Esophagus squamous epithelium (tissue), 4 donors: ENCODE measurements around the gene NKX2-3.

Source experiments
- CTCF ChIP-seq, 6 experiments: fragments of 450-650 bp in 4 of 6; fragments of 200-600 bp in 2 of 6; sonication (generic) in 2 of 6; IDR thresholded peaks; one replicate each; pipeline ENCODE4 v1.5.1; 2016 to 2019; ENCODE audit warnings: antibody characterized with exemption in 6 of 6, mild to moderate bottlenecking in 4 of 6, moderate library complexity in 4 of 6
- POLR2A ChIP-seq, 4 donors: fragments of 450-650 bp; IDR thresholded peaks; one replicate each; pipeline ENCODE4 v1.6.1; 2017; ENCODE audit warnings: antibody characterized with exemption in 4 of 4, mild to moderate bottlenecking in 4 of 4, moderate library complexity in 3 of 4

GRCh38 chr10:99555825-99556523 lies 23.2 kb downstream of the NKX2-3 start:
- TF ChIP-seq CTCF (IDR thresholded peaks at IDR 0.05), result no peak
- no peak for TF ChIP-seq POLR2A (IDR thresholded peaks at IDR 0.05)
